ENCODE results near the gene NPDC1.

NPDC1 gene

DNA sequence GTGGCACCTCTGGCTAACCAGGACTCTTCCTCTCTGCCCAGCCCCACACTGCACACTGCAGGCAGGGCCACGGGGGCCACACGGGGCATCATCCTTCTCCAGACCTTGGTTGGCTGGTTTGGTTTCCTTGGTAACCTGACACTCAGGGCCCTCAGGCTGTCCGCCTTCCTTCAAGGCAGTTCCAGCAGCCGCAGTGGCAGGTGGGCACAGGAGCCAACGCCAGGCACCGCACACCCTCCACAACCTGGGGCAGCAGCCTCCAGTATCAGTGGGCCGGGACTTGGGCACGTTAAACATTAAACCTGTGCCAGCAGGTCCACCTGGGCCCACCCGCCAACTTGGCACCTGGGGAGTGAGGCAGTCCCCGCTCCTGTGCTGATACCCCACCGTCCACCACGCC is 1.9 kb downstream of the NPDC1 start:
- no peak overlapping the region for H3K4me3 ChIP-seq (replicated peaks; ENCODE audit: low read depth, low read length)
- H3K36me3 ChIP-seq (ENCODE audit: control insufficient read depth, insufficient read depth, low read length): no peaks in the 10 kb centered on the region
- H3K27me3 ChIP-seq (replicated peaks; ENCODE audit: control insufficient read depth, insufficient read depth, low read length): no peaks in the 10 kb centered on the region; the same call in 1 of the 2 replicates
- no peak for DNase-seq (ENCODE audit: extremely low read depth, insufficient read length)
- TF ChIP-seq, protein P1, sequence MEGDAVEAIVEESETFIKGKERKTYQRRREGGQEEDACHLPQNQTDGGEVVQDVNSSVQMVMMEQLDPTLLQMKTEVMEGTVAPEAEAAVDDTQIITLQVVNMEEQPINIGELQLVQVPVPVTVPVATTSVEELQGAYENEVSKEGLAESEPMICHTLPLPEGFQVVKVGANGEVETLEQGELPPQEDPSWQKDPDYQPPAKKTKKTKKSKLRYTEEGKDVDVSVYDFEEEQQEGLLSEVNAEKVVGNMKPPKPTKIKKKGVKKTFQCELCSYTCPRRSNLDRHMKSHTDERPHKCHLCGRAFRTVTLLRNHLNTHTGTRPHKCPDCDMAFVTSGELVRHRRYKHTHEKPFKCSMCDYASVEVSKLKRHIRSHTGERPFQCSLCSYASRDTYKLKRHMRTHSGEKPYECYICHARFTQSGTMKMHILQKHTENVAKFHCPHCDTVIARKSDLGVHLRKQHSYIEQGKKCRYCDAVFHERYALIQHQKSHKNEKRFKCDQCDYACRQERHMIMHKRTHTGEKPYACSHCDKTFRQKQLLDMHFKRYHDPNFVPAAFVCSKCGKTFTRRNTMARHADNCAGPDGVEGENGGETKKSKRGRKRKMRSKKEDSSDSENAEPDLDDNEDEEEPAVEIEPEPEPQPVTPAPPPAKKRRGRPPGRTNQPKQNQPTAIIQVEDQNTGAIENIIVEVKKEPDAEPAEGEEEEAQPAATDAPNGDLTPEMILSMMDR (IDR thresholded peaks at IDR 0.05; ENCODE audit: insufficient read depth, low read length, poor library complexity, severe bottlenecking): no peak

DNA sequence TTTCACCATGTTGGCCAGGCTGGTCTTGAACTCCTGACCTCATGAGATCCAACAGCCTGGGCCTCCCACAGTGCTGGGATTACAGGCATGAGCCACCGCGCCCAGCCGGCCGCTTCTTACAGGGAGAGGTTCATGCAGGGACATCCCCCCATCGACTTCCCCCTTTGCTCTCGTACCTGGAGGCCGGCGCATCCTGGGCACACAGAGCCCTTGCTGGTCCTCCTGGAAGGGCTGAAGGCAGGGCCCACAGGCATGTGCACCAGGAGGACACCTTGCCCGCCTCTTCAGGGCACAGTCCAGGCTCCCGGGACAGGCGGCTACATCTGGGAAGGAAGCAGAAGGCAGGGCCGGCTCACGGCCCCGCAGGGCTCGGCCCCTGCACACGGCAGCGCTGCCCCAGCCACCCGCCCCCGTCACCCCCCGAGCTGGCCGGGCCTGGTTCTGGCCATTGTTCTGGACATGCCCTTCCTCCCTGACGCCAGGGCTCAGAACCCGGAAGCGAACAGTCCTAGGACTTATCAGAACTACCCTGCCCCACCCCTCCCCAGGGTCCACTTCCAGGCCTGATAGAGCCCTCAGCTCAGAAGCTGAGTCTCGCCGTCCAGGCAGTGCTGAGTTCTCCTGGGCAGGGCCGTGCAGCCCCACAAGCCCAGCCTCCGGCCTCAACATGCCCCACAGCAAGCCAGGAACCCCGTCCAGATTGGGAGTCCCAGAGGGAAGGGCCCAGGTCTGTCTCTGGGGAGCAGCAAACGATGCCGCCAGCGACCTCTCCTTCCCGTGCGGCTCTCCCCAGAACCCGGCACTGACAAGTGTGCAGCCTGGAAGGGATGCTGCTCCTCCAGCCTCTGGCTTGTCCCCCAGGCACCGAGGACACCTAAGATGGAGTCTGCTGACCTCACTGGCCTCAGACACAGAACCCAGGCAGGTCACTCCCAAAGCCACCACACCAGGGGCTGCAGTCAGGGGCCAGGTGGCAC is 2.9 kb downstream of the NPDC1 start:
- DNase-seq (ENCODE audit: extremely low read depth, insufficient read length): no peak
- Histone ChIP-seq H3K27me3 (replicated peaks; ENCODE audit: control insufficient read depth, insufficient read depth, low read length) (no peaks in the 10 kb centered on the region; the same call in 1 of the 2 replicates), H3K36me3 (ENCODE audit: control insufficient read depth, insufficient read depth, low read length) (no peaks in the 10 kb centered on the region), H3K4me3 (replicated peaks; ENCODE audit: low read depth, low read length) (no peak overlapping the region)
- TF ChIP-seq, protein P1 (IDR thresholded peaks at IDR 0.05; ENCODE audit: insufficient read depth, low read length, poor library complexity, severe bottlenecking): no peak

DNA sequence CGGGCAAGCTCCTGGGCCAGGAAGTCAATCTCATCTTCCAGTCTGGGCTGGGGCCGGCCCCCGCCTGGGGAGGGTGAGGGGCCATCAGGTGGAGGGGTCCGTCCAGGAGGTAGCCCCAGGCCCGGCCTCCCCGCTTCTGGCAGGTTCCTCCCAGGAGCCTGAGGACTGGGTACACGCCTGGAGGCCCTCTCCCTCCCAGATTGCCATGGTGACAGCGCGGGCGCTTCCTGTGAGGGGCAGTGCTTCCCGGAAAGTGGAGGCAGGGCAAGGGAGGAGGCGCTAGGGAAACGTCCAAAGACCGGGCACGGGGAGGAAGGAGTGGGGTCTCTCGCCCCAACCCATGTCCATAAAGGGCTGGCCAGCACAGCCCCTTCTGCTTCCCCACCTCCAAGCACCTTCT is 4.9 kb downstream of the NPDC1 start:
- no peak for DNase-seq (ENCODE audit: extremely low read depth, insufficient read length)
- H3K27me3 ChIP-seq (replicated peaks; ENCODE audit: control insufficient read depth, insufficient read depth, low read length): no peaks in the 10 kb centered on the region; the same call in 1 of the 2 replicates
- H3K36me3 ChIP-seq (ENCODE audit: control insufficient read depth, insufficient read depth, low read length): no peaks in the 10 kb centered on the region
- TF ChIP-seq, protein P1 (IDR thresholded peaks at IDR 0.05; ENCODE audit: insufficient read depth, low read length, poor library complexity, severe bottlenecking): no peak
- H3K4me3 ChIP-seq (replicated peaks; ENCODE audit: low read depth, low read length): no peak overlapping the region

DNA sequence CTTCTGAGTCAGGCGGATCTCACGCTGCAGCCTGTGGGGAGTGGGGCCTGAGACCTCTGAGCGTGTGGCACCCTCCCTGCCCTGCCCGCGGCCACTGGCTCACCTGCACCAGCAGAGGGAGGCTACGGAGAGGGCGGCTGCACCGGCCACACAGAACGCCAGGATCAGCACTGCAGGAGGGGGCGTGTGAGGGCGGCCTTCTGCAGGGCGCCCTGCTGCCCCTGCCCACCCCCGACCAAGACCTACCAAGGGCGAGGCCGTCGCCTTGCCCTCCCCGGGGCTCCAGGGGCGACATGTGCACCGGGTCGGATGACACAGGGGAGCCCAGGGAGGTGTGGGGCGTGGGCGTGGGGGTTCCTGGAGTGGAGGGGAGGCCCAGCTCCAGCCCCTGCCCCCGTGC is 5.4 kb downstream of the NPDC1 start:
- DNase-seq (ENCODE audit: extremely low read depth, insufficient read length): no peak
- TF ChIP-seq, protein P1 (IDR thresholded peaks at IDR 0.05; ENCODE audit: insufficient read depth, low read length, poor library complexity, severe bottlenecking): no peak
- no peak overlapping the region for H3K4me3 ChIP-seq (replicated peaks; ENCODE audit: low read depth, low read length)
- H3K27me3 ChIP-seq (replicated peaks; ENCODE audit: control insufficient read depth, insufficient read depth, low read length): no peaks in the 10 kb centered on the region; the same call in 1 of the 2 replicates
- H3K36me3 ChIP-seq (ENCODE audit: control insufficient read depth, insufficient read depth, low read length): no peaks in the 10 kb centered on the region

DNA sequence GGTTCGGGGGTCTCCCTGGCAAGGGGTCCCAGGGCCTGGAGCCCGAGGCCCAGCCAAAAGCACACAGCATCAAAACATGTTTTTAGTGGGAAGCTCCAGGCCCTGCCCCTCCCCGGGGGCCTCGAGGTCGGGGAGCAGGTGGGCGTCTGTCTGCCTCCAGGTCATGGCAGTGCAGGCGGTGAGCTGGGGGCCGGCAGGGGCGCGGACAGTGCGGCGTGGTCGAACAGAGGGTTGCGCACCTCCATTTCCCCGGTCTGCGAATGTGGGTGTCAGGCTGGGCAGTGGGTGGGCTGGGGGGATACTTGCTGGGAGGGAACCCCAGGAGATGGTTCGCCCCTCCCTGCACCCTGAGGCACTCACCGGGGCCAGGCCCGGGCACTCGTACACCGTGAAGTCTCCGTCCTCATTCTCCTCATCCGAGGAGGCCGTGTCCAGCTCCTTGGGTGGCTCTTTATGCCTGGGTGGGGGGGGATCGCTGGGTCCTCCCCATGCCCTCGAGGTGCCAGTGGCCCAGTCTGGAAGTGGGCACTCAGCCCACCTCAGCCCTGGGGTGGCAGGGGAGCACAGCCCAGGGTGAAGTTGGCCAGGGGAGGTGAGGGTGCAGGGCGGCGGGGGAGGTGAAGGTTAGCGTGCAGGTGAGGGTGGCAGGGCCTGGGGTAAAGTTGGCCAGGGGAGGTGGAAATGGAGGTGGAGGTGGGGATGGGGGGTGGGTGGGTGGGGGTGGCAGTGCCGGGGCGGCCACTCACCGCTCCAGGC is 6.2 kb downstream of the NPDC1 start:
- Histone ChIP-seq H3K36me3 (ENCODE audit: control insufficient read depth, insufficient read depth, low read length) (no peaks in the 10 kb centered on the region), H3K4me3 (replicated peaks; ENCODE audit: low read depth, low read length) (no peak overlapping the region), H3K27me3 (replicated peaks; ENCODE audit: control insufficient read depth, insufficient read depth, low read length) (no peaks in the 10 kb centered on the region; the same call in 1 of the 2 replicates)
- no peak for DNase-seq (ENCODE audit: extremely low read depth, insufficient read length)
- TF ChIP-seq, protein P1 (IDR thresholded peaks at IDR 0.05; ENCODE audit: insufficient read depth, low read length, poor library complexity, severe bottlenecking): no peak
